Vagina (tissue), 2 donors: ENCODE data around the gene CHL1.

Experiments used
- POLR2A ChIP-seq, 2 donors: fragments of 450-650 bp; IDR thresholded peaks; one replicate each; pipeline ENCODE4 v1.6.1; 2017; ENCODE audit warnings: antibody characterized with exemption in 2 of 2, mild to moderate bottlenecking in 2 of 2, moderate library complexity in 2 of 2
- TF ChIP-seq, protein P1 (sequence below), 3 experiments: fragments of 450-650 bp in 2 of 3; fragments of 200-600 bp in 1 of 3; sonication (generic) in 1 of 3; IDR thresholded peaks; one replicate each; pipeline ENCODE4 v1.5.1; 2017 to 2019; ENCODE audit warnings: antibody characterized with exemption in 3 of 3, mild to moderate bottlenecking in 2 of 3, moderate library complexity in 2 of 3

DNA sequence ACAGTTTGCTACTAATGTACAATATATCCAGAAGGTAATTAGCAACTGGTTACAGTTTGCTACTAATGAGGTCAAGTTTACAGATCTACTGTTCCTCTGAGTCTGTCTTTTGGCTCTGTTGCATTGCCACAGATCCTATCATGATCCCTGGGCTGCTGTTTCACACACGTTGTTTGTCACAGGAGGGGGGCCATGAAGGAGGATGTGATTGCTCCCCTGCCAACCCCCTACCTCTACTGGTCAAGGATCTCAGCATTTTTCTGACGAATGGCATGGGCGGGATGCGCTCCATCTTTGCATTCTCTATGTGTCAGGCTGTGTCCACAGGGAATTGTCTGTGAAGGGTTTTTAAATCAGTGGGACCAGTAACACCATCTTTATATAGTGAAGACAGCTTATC lies 91.9 kb downstream of the CHL1 start:
- TF ChIP-seq, protein P1, sequence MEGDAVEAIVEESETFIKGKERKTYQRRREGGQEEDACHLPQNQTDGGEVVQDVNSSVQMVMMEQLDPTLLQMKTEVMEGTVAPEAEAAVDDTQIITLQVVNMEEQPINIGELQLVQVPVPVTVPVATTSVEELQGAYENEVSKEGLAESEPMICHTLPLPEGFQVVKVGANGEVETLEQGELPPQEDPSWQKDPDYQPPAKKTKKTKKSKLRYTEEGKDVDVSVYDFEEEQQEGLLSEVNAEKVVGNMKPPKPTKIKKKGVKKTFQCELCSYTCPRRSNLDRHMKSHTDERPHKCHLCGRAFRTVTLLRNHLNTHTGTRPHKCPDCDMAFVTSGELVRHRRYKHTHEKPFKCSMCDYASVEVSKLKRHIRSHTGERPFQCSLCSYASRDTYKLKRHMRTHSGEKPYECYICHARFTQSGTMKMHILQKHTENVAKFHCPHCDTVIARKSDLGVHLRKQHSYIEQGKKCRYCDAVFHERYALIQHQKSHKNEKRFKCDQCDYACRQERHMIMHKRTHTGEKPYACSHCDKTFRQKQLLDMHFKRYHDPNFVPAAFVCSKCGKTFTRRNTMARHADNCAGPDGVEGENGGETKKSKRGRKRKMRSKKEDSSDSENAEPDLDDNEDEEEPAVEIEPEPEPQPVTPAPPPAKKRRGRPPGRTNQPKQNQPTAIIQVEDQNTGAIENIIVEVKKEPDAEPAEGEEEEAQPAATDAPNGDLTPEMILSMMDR (IDR thresholded peaks at IDR 0.05), result no peak
- no peak for TF ChIP-seq POLR2A (IDR thresholded peaks at IDR 0.05)
